Activated naive CD4-positive, alpha-beta T cell treated with anti-CD3 and anti-CD28 coated beads, Interleukin-2, amount 50 U/mL, for 72 hours (primary cell): ENCODE data around the gene AKR7A2. TPM values are rescaled to one million over a fixed set of nuclear protein-coding genes. Genes with fewer than 3 reads are reported as not detected.

ENCODE experiments used
- ATAC-seq, 2 donors: fragments of 150-1000 bp; cut with Tn5 transposase; 2 replicates each; pipeline ENCODE4 v1.10.0; 2021; ENCODE audit warnings: mild to moderate bottlenecking in 2 of 2, moderate library complexity in 2 of 2
- DNase-seq, 2 donors: peaks; one replicate each; pipeline ENCODE4 v3.0.0; 2021 to 2022; ENCODE audit warnings: low spot score in 2 of 2
- H3K27ac Mint-ChIP-seq, 2 donors: one replicate each; pipeline ENCODE4 v1.8.0; 2022; ENCODE audit warnings: mild to moderate bottlenecking in 2 of 2, mixed read lengths in 2 of 2
- H3K36me3 Mint-ChIP-seq, 2 donors: one replicate each; pipeline ENCODE4 v1.8.0; 2022; ENCODE audit warnings: mixed read lengths in 2 of 2
- H3K9me3 Mint-ChIP-seq, 2 donors: one replicate each; pipeline ENCODE4 v1.8.0; 2022; ENCODE audit warnings: mixed read lengths in 2 of 2
- total RNA-seq, 2 donors: library from RNA; stranded (reverse); gene quantifications; one replicate each; pipeline ENCODE4 v1.2.3, GENCODE V29; 2022

AKR7A2 gene
- total RNA-seq, 2 donors from 2014 or later = 42.9 to 50.2 TPM

DNA sequence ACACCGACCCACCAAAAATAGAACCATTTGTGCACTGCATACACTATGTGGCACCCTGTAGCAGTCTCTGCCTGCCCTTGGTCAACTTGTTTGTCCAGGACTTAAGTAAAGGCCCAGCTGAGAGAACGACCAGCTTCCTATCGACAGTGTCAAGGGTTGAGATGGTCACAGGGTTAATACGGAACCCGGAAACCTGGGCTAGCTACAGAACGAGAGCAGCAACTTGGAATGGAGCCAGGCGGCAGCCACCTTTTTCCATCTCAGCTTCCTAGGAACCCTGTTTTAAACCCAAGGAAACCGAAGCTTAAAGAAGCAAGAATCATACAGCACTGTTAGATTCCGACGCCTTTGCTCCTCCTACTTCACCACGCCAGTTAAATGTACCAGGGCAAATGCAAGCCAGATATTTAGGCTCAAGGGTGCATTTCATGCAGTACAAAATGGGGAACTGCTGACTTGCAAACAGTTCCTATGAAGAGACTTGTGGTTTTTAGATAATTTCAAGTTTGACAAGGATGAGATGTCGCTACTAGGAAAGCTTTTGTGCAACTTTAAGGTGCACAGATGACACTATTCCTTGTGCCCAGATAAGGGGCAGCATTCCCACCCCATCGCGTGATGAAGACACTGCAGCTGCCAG is 35.7 kb upstream of the AKR7A2 start:
- H3K9me3 Mint-ChIP-seq = no peaks in the 10 kb centered on the region
- no peak for ATAC-seq
- peak overlapping the region; percentile 29 to 62 for H3K27ac Mint-ChIP-seq
- H3K36me3 Mint-ChIP-seq = no peaks in the 10 kb centered on the region
- no peak for DNase-seq

DNA sequence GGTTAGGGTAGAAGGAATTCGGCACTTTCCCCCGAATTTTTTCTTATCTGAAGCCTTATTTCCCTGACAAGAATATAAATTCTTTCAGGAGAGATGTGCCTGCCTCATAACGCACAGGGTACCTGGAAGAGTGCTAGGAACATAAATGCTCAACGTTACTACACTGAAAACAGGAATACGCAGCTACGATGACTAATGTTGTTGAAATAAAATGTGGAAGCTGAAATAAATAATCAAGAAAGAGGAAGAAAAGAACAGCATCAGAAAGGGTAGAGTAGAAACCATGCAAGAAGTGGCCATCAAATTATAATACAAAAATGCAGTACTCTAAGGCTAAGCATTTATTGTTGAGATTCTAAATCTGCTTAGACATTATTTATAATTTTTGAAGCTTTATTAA is 34.1 kb upstream of the AKR7A2 start:
- H3K9me3 Mint-ChIP-seq = no peaks in the 10 kb centered on the region
- H3K36me3 Mint-ChIP-seq = no peaks in the 10 kb centered on the region
- ATAC-seq = no peak
- H3K27ac Mint-ChIP-seq = peak overlapping the region in 1 of 2 donors; percentile 66
- no peak for DNase-seq

DNA sequence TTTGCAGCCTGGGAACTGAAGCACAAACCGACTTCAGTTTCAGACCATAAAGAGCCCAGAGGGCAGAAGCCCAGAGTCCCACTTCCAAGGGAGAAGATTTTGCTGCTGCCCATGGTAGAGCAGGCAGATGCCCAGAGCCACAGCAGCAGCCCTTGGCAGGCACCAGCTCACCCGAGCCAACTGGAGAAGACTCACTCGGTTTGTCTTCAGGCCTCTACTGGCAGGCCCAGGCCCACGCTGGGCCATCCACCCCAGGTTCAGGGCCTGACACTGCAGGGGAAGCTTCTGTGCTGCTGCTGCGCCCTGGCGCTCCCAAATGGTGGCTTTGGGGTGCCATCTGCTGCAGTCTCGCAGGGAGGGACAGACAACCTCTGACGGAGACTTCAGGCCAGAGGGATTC is 33.4 kb upstream of the AKR7A2 start:
- Mint-ChIP-seq H3K9me3 (no peaks in the 10 kb centered on the region), H3K27ac (peak overlapping the region in 1 of 2 donors; percentile 66), H3K36me3 (no peaks in the 10 kb centered on the region)
- no peak for DNase-seq
- ATAC-seq = no peak

DNA sequence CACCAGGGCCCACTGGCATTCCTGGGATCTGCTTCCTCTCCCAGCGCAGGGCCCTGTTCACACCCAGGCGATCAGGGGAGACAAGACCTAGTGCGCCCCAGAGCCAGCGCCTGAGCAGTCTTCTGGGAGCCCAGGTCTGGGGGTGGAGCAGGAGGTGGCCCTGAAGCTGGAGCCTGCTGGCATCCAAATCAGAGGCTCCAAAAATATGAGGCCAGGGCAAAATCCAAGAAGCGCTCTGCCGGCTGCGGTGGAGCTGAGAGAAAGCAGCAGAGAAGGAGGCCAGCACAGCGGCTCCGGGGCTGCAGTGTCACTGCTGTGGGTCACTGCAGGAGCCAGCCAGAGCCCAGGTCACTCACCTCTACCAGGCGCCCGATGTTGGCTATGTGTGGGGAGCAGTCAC is 32.9 kb upstream of the AKR7A2 start:
- Mint-ChIP-seq H3K36me3 (no peaks in the 10 kb centered on the region), H3K27ac (peak overlapping the region; percentile 65 to 68), H3K9me3 (no peaks in the 10 kb centered on the region)
- ATAC-seq (no peak), DNase-seq (no peak)

DNA sequence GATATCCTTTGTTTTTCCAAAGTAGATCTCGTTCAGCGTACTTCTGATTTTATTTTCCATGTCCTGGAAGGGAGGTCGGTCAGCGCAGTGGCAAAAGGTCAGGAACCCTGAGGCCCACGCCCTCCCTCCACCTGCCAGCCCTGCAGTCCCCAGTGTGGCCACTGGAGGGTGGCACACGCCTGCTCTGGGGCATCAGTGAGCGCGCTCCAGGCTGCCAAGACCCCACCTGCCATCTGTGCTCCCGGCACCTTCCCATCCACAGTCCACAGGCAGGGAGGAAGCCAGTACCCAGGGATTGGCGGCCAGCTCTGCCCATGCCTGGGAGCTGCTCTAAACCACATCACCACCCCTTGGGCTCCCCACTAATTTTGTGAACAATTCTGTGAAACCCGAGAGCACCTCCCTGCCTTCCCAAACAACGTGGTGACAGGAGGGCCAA is 32.4 kb upstream of the AKR7A2 start:
- peak in 1 of 2 donors; percentile 60 for DNase-seq
- peak overlapping the region in 1 of 2 donors; percentile 65 for H3K27ac Mint-ChIP-seq
- no peaks in the 10 kb centered on the region for H3K9me3 Mint-ChIP-seq
- no peaks in the 10 kb centered on the region for H3K36me3 Mint-ChIP-seq
- ATAC-seq = peak; percentile 60 to 69

DNA sequence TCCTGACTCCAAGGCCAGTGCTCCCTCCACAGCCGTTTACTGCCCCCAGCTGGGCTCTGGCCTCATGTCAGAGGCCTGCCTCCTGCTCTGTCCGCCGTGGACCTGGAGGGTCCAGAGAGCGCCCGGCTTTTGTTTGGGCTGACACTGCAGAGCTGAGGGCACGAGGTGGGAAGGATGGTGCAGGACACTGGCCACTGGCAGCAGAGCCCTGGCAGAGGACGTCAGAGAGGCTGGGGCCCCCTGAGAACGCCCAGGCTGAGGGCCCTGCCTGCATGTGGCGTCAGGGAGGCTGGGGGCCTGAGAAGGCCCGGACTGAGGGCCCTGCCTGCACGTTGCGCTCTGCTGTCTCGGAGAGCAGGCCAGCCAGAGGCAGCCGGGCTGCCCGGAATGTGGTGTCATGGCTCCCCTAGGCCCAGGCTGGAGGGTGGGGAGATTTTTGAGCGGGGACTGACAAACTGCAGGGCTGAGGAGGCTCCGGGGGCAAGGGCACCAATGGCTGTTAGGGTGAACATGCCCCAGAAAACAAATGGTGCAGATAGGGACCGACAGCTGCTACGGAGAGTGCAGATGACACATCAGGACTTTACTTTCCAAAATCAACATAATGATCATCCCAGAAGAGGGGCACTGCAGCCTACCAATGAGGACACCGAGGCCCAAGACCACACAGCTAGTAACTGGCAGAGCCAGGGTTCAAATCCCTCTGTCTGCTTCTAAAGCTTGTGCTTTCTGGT is 31.8 kb upstream of the AKR7A2 start:
- ATAC-seq = peak in 1 of 2 donors; percentile 9
- no peaks in the 10 kb centered on the region for H3K36me3 Mint-ChIP-seq
- H3K27ac Mint-ChIP-seq = peak overlapping the region in 1 of 2 donors; percentile 65

DNA sequence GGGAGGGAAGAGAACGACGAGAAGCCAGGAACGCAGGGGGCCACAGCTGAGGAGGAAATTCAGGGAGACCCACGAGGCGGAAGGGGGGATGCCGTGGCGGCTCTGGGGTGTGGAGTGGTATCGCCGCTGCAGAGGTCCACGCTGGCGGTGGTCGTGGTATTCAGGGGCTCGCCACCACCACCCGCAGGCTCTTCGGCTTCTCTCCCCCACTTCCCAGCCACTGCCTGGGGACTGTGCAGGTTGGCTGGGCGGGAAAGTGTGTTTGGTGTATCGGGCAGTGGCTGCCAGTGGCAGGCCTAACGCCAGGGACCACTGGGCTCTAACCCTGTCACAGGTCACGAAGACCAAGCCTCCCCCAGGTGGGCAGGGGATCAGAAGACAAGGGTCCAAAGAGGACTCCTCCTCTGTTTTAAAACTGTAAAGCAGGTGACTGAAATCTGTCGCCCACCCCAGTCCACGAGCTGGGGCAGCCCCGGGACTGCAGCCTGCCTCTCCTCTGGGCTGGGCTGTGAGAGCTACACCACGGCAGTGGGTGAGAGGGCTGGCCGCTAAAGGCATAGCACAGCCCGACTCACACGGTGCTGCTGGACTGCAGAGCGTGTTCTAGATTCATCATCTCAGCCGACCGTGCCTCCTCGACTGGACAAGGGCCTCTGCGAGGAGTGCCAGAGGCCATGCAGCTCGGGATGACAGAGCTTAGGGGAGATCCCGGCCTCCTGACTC is 31.1 kb upstream of the AKR7A2 start:
- ATAC-seq = no peak
- Mint-ChIP-seq H3K9me3 (no peaks in the 10 kb centered on the region), H3K27ac (no peak overlapping the region), H3K36me3 (no peaks in the 10 kb centered on the region)
- DNase-seq = no peak

More for the DNA sequence above, 31.8 kb upstream of the AKR7A2 start:
- H3K9me3 Mint-ChIP-seq = no peaks in the 10 kb centered on the region
- DNase-seq = no peak

DNA sequence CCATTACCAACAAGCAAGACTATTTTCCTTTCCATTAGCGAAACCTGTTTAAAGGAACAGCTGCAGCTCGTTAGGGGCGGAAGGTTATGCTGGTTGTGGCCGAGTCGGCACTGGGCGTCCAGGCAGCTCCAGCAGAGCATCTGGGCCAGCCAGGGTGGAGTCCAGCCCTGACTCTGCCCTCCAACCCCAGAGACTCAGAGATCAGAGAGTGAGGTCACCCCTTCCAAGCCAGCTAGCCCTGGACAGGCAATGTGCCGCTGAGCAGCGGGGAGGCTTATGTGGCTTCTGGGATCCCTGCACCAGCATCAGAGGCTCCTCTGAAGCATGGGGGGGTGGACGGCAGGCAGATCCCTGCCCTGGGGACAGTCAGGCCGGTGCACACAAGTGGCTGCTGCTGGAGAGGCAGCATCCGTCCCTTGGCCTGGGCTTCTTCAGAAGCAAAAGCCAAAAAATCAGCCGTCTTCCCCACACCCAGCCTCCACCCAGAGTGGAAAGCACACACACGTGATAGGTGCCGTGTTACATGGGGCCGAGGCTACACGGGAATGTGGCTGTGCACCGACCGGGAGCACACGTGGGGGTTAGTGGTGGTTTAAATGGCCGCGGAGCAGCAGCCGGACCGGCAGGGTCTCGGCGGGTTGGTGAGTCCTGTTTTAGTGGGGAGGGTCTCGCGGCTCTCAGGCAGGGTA is 30.3 kb upstream of the AKR7A2 start:
- no peak for ATAC-seq
- DNase-seq = no peak
- Mint-ChIP-seq H3K36me3 (no peaks in the 10 kb centered on the region), H3K9me3 (no peaks in the 10 kb centered on the region), H3K27ac (peak overlapping the region; percentile 12 to 65)

DNA sequence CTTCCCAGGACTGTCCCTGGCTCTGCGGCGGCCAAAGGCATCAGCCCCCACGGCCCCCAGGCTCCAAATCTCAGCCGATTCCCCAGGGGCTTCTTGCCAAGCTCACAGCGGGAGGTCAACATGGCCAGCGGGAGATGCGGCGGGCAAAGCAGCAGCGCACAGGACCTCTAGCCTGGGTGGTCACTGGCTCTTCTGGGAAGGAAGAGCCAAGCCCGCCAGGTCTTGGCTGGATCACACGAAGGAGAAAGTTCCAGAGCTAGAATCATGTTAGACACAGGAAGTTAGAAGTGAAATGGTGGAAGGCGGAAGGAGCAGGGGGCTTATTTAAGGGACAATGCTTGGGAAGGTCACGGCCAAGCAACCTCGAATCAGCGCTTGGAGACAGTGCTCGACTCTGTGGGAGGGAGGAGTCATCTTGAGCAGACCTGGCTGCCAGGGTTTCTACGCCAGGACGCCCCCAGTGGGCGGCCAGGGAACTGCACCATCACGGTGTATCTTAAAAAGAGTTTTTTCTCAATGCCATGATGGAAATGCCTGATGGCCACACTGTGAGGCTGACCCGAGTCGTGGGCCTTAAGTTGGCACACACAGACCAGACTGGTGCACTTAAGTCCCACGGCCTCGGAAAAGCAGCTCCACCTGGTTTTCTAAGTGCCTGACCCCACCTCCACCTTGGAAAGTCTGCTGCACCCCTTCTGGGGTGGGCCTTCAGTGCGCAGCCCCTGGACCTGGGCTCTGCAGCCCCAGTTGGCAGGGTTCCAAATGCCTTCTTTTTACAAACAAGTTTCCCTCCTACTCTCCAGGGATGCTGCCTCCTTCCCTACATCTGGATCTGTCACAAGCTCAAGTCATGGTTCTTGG is 29.5 kb upstream of the AKR7A2 start:
- DNase-seq = peak; percentile 75 to 84
- peak overlapping the region; percentile 81 for H3K27ac Mint-ChIP-seq
- H3K9me3 Mint-ChIP-seq = no peaks in the 10 kb centered on the region
- no peaks in the 10 kb centered on the region for H3K36me3 Mint-ChIP-seq
- peak; percentile 45 to 61 for ATAC-seq

DNA sequence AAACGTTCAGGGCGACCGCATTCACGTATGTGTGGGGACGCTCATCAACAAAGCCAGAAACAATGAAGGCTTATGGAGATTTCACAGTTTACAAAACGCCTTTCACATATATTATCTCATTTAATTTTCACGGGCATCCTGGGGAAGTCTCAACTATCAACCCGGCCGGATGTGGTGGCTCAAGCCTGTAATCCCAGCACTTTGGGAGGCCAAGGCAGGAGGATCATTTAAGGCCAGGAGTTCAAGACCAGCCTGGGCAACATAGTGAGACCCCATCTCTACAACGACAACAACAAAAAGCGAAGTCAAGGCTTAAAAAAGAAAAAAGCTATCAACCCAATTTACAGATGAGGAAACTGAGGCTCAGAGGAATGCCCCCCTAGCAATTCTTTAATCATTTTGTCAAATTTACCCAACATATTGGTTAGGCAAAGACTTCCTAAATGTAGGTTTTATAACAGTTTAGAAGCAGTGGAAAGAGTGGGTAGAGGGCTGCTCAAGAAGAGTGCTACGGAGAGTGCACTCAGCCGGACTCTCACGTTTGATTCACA is 28.5 kb upstream of the AKR7A2 start:
- no peaks in the 10 kb centered on the region for H3K36me3 Mint-ChIP-seq
- H3K9me3 Mint-ChIP-seq = no peaks in the 10 kb centered on the region
- ATAC-seq (no peak), DNase-seq (no peak)
- H3K27ac Mint-ChIP-seq = peak overlapping the region; percentile 81

DNA sequence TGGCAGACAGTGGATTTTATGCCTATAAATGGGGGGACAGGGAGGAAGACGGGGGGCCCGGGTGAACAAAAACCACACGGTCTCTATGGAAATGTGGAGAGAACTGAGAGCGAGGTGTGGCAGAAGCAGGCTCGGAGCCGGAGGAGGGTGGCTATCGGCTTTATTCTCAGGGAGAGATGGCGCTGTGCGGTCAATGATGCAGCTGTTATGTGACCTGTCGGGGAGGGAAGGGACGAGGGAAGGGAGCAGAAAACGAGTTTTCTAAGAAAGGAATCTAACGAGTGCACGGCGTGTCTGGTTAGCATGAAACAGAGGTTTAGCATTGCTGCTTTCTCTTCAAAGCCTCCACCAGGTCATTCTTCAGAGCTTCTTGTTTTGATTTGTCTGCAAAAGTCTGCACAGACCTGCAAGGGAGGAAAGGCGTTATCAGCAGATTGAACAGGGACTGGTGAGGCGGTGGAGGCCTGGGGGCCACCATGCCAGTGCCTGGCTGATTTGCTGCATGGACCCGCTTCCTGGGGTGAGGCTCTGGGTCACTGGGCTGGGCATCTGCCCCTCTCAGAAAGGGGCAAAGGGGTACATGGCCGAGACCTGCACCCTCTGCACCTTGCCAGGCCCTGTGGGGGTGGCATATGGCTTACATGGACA is 27.4 kb upstream of the AKR7A2 start:
- no peaks in the 10 kb centered on the region for H3K36me3 Mint-ChIP-seq
- H3K9me3 Mint-ChIP-seq = no peaks in the 10 kb centered on the region
- DNase-seq (no peak), ATAC-seq (no peak)
- peak overlapping the region in 1 of 2 donors; percentile 90 for H3K27ac Mint-ChIP-seq

DNA sequence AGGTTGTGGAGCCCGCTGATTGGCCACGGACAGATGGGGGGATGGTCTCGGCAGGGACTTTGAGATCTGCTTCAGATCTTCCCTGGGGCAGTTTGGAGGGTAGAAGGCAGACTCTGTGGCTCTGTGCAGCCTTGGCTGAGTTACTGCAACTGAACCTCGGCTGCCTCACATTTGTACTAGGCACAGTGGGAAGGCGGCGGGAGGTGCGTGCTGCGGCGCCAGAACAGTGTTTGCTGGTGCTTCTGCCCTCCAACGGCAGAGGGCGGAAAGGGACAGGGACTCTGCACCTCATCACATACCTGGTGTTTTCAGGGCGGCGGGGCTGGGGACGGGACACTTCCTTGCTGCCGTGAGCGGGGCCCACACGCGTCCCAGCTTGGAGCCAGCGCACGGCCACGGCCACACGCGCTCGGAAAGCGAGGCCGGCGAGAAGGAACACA is 26.4 kb upstream of the AKR7A2 start:
- Mint-ChIP-seq H3K36me3 (no peaks in the 10 kb centered on the region), H3K27ac (peak overlapping the region; percentile 66 to 91), H3K9me3 (no peaks in the 10 kb centered on the region)
- no peak for DNase-seq
- no peak for ATAC-seq

DNA sequence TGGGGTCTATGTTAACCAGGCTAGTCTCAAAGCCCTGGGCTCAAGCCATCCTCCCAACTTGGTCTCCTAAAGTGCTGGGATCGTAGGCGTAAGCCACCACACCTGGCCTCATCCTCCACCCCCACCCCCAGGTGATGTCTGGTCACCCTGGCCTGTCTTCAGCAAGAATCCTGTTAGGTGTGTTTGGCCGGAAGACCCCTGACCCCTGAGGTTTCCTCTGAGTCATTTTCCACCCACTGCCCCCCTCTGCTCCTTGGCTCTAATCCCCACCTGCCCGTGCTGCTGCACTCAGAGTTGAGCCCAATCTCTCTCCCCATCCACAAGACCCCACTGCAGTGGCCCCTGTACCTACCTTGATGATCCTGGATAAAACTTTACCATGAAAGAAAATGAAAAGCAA is 25.3 kb upstream of the AKR7A2 start:
- H3K27ac Mint-ChIP-seq = peak overlapping the region; percentile 66 to 91
- DNase-seq (no peak), ATAC-seq (no peak)
- no peaks in the 10 kb centered on the region for H3K9me3 Mint-ChIP-seq
- H3K36me3 Mint-ChIP-seq = no peaks in the 10 kb centered on the region

DNA sequence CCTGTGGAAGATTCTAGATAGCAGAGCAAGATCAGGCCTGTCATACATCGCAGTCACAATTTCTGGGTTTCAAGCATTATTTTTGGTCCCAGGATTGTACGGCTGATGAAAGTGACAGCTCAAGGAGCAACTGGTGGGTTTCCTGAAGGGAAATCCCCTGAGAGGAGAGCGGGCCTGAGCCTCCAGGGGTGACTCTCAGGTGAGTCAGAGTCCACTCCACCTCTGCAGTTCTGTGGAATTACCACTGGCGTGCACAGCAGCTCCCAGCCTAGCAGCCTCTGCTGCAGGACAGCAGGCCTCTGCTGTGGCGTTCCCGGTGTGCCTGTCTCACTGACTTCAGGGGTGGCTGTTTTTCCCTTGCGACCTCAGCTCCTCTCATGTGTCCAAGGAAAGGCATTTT is 24.6 kb upstream of the AKR7A2 start:
- peak; percentile 74 to 95 for ATAC-seq

More for the DNA sequence above, 24.6 kb upstream of the AKR7A2 start:
- no peaks in the 10 kb centered on the region for H3K36me3 Mint-ChIP-seq
- H3K27ac Mint-ChIP-seq = peak overlapping the region; percentile 5 to 66
- peak in 1 of 2 donors; percentile 74 for DNase-seq
- H3K9me3 Mint-ChIP-seq = no peaks in the 10 kb centered on the region
